ENCODE data around the gene EPHA5.

The EPHA5 gene

GRCh38 chr4:65623506-65623905 is 46.8 kb downstream of the EPHA5 start:
- no peak for TF ChIP-seq CTCF (IDR thresholded peaks at IDR 0.05; ENCODE audit: extremely low read depth, missing control alignments)
- DNase-seq (ENCODE audit: low spot score) = no peak

DNA sequence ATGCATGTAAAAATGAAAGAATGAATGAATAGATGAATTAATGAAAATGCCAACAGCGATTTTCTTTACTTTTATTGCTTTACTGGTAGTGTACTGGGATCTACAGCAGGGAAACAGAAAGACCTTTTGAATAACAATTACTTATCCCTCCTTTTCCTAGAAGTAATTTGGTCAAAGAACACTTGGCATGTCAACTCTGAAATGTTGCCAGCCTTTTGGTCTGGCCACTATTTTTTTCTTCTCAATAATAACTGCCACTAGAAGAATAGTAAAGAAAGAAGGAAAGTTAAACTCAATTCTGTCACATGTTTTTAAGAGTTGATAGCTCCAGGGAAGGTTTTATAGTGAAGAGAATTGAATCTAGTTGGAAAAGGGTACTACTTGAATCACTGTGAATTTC is 52.9 kb downstream of the EPHA5 start:
- no peak for TF ChIP-seq CTCF (IDR thresholded peaks at IDR 0.05; ENCODE audit: extremely low read depth, missing control alignments)
- DNase-seq (ENCODE audit: low spot score) = no peak

DNA sequence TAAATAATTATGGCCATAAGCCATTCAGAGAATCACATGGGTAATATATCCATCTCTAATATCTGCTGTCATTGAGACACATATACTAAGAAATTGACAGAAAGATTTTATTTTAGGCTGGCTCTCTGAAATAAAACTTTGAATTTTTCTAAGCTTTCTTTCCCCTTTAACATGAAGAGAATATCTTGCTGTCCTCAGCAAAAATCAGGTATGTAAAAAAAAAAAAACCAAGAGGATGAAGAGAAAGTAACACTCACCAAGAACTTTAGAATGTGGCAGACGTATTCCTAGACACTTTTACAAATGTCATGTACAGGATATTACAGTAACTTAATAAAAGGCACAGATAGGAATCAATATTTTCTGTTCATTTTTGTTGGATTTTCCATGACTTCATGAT is 65.8 kb downstream of the EPHA5 start:
- DNase-seq (ENCODE audit: low spot score) = no peak
- TF ChIP-seq CTCF (IDR thresholded peaks at IDR 0.05; ENCODE audit: extremely low read depth, missing control alignments) = no peak

DNA sequence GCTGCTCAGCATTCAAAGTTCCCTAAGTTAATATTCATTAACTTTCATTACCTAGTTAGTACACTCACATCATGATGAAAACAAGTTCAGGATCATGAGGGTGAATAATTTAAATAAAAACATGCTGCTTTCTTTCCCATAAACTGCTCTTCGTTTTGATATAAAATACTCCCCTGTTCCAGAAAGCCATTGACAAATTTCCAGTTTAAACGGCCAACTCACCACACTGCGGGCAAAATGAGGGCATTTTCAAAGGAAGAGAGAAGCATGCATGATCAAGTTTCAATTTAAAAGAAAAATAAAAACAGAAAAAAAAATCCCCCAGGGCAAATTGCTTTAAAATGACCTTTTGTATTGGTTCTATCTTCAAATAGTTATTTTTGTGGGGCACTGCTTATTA is 69.6 kb downstream of the EPHA5 start:
- no peak for TF ChIP-seq CTCF (IDR thresholded peaks at IDR 0.05; ENCODE audit: extremely low read depth, missing control alignments)
- DNase-seq (ENCODE audit: low spot score) = no peak

GRCh38 chr4:65599340-65599739 is 70.9 kb downstream of the EPHA5 start:
- DNase-seq (ENCODE audit: low spot score) = no peak

DNA sequence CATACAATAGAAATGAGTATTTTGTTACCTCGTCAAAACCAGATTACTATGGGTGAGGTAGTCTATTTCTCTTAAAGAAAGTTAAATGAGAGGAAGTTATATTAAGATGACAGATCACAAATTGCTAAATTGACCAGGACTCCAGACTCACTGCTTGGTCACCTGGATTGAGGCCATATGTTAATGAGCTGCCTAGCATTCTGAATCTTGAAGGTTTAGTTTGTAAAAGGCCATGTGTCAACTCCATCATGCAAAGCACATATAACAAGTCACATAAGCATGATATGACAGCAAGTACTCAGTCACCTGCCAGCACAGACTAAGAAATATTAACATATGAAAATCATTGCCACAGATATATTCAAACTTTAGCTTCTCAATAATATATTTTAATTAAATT is 72.6 kb downstream of the EPHA5 start:
- DNase-seq (ENCODE audit: low spot score) = no peak
- no peak for TF ChIP-seq CTCF (IDR thresholded peaks at IDR 0.05; ENCODE audit: extremely low read depth, missing control alignments)

More at GRCh38 chr4:65599340-65599739, 70.9 kb downstream of the EPHA5 start:
- TF ChIP-seq CTCF (IDR thresholded peaks at IDR 0.05; ENCODE audit: extremely low read depth, missing control alignments) = no peak

DNA sequence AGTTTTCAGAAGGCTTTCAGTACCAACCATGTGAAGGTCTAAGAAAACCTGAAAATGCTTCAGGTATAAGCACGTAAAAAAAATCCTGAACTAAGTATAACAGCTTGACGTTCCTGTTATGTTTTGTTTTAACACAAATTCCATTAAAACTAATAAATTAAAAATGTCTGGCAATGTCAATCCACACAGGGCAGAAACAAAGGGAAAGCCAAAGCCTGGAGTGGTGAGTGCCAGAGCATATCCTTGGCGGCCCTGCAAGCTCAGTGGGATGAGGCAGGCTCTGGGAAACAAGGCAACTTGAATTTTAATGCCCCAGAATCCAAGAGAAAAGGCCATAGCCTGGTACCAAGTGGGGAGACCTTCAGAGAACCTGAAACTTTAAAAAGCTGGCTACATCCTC is 78.2 kb downstream of the EPHA5 start:
- TF ChIP-seq CTCF (IDR thresholded peaks at IDR 0.05; ENCODE audit: extremely low read depth, missing control alignments) = no peak
- no peak for DNase-seq (ENCODE audit: low spot score)
